A673 (cell line): ENCODE results near the gene CNPPD1. TPM values are rescaled to one million over a fixed set of nuclear protein-coding genes. Genes with fewer than 3 reads are reported as not detected.

Experiments used
- BruUV-seq: library from RNA; stranded (reverse); fragments of 400-500 nt; replicated peaks from 2 replicates; lab custom pipeline; 2021; lab: Mats Ljungman, UMichigan
- CTCF ChIA-PET: fragments of 300-600 bp; sonication (Branson Sonifier 250); formaldehyde crosslinking; loops from one replicate; lab custom pipeline; 2022; ENCODE audit warnings: antibody characterized with exemption; lab: Charles Lee
- POLR2A ChIA-PET: fragments of 300-600 bp; sonication (Branson Sonifier 250); formaldehyde crosslinking; loops from one replicate; lab custom pipeline; 2022; ENCODE audit warnings: antibody characterized with exemption; ENCODE audit not compliant: low non-redundant PET; lab: Charles Lee
- DNase-seq: peaks from one replicate; pipeline ENCODE4 v3.0.0-alpha.2; 2015; ENCODE audit warnings: low spot score
- H3K27ac ChIP-seq: fragments of 200-600 bp; sonication (generic); 2 replicates; pipeline ENCODE4 v1.5.1; 2016; ENCODE audit warnings: mixed run types, low read depth, mild to moderate bottlenecking, mixed read lengths, antibody characterized with exemption, low read length; ENCODE audit not compliant: poor library complexity, severe bottlenecking
- H3K27me3 ChIP-seq: fragments of 200-600 bp; sonication (generic); replicated peaks from 2 replicates; pipeline ENCODE4 v1.6.1; 2017; ENCODE audit warnings: mixed run types, low read depth, mild to moderate bottlenecking, mixed read lengths, antibody characterized with exemption, low read length; ENCODE audit not compliant: insufficient read depth, poor library complexity
- H3K36me3 ChIP-seq: fragments of 200-600 bp; sonication (generic); 2 replicates; pipeline ENCODE4 v1.6.1; 2016; ENCODE audit warnings: mixed run types, mild to moderate bottlenecking, mixed read lengths, antibody characterized with exemption, low read length; ENCODE audit not compliant: insufficient read depth, poor library complexity, severe bottlenecking
- H3K4me1 ChIP-seq: fragments of 200-600 bp; sonication (generic); 2 replicates; pipeline ENCODE4 v1.6.1; 2017; ENCODE audit warnings: mixed run types, mild to moderate bottlenecking, mixed read lengths, antibody characterized with exemption, low read length; ENCODE audit not compliant: insufficient read depth, poor library complexity, severe bottlenecking
- H3K4me3 ChIP-seq: fragments of 200-600 bp; sonication (generic); 2 replicates; pipeline ENCODE4 v1.5.1; 2016; ENCODE audit warnings: low read depth, mixed run types, mild to moderate bottlenecking, mixed read lengths, low read length; ENCODE audit not compliant: poor library complexity, severe bottlenecking
- H3K9me3 ChIP-seq: fragments of 200-600 bp; sonication (generic); 2 replicates; pipeline ENCODE4 v1.6.1; 2016; ENCODE audit warnings: mixed run types, low read depth, mild to moderate bottlenecking, mixed read lengths, antibody characterized with exemption, low read length; ENCODE audit not compliant: poor library complexity, severe bottlenecking
- CTCF ChIP-seq: fragments of 300-800, 200-600 bp; sonication (generic); conservative IDR thresholded peaks from 2 replicates; pipeline ENCODE4 v1.5.1; 2017; ENCODE audit warnings: low read depth, mild to moderate bottlenecking, antibody characterized with exemption, low read length, moderate library complexity, mixed read lengths
- EZH2 ChIP-seq: fragments of 200-600 bp; sonication (generic); IDR thresholded peaks from 2 replicates; pipeline ENCODE4 v1.6.1; 2017; ENCODE audit warnings: borderline replicate concordance, low read depth, mild to moderate bottlenecking, mixed read lengths, antibody characterized with exemption, low read length; ENCODE audit not compliant: poor library complexity, severe bottlenecking
- intact Hi-C: fragments of 100-400 bp; cut with micrococcal nuclease; formaldehyde crosslinking; loops from one replicate; pipeline ENCODE4 v1.10.0; 2022; ENCODE audit not compliant: unreplicated experiment
- total RNA-seq: library from RNA; stranded (reverse); gene quantifications from 2 replicates; pipeline ENCODE4 v1.2.3, GENCODE V29; 2021

Gene CNPPD1
- total RNA-seq, 1 experiment from 2014 or later = 38.0 TPM

- H3K9me3 ChIP-seq = no peaks in the 10 kb centered on the region
- intact Hi-C loops = no loop called here
- BruUV-seq = TSS peak; percentile 84
- H3K36me3 ChIP-seq = peaks cover 29% of the 10 kb centered on the region
- H3K27ac ChIP-seq = peak overlapping the region; percentile 78
- CTCF ChIA-PET = interaction anchor here (0.6 to 0.9 kb wide), 3 partner anchors 31 to 303 kb away, joined by 3 to 4 read pairs (median 4); partner anchors contain the start of gene CNPPD1
- H3K4me3 ChIP-seq = peak overlapping the region; percentile 75
- POLR2A ChIA-PET = interaction anchor here (0.6 kb wide), 1 partner anchor 181 kb away, joined by 3 read pairs; no protein-coding TSS in a partner anchor
- no peaks in the 10 kb centered on the region for H3K27me3 ChIP-seq
- DNase-seq = no peak
- peaks cover 15% of the 10 kb centered on the region for H3K4me1 ChIP-seq
- no peak for TF ChIP-seq EZH2
- no peak for TF ChIP-seq CTCF
Measured at GRCh38 chr2:219207134-219207883, 30.6 kb upstream of the CNPPD1 start.

DNA sequence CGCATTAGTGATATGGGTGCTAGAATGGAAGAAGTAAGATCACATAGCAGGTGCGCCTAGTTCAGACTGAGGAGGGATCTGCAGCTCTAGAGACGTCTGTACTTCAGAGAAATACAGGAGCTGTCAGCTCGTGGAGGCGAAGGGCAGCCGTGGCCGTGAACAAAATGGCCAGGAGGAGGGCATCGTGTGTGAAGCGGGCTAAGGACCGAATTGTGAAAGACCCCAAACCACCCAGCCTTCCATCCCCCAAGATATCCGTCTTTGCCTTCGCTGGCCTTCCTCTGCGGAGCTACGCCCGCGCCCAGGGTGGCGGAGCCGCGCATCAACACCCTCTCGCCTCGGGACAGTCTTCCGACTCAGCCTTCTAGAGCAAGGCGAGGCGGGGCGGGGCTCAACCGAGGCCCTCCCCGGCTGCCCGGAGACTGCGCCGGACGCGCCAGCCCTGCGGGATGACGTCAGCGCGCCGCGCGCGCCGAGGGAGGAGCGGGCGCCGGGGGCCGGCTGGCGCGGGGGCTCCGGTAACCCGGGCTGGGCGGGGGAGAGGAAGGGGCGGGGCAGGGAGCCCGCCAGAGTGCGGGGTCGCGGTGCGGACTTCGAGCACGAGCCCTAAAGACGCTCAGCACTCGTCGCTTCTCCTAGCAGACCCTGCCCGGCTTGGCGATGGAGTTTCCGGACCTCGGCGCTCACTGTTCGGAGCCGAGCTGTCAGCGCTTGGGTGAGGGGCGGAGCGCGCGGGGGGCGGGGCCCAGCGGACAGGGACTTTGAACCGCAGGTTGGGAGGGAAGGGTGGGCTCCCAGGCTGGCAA is 29.8 kb upstream of the CNPPD1 start, which contains the start of gene ZFAND2B:
TSS of gene ZFAND2B (plus strand) at position 455 of the 806 bp plus-strand sequence. CDS start at position 661, 206 bp downstream.
- peaks cover 15% of the 10 kb centered on the region for H3K4me1 ChIP-seq
- TF ChIP-seq EZH2 (no peak), CTCF (no peak)
- DNase-seq = peak; percentile 96
- ChIA-PET POLR2A (interaction anchor here (0.6 kb wide), 1 partner anchor 33 kb away, joined by 3 read pairs; no protein-coding TSS in a partner anchor), CTCF (interaction anchor here (0.6 to 0.9 kb wide), 4 partner anchors 31 to 303 kb away, joined by 3 to 4 read pairs (median 4); partner anchors contain the start of gene CNPPD1)
- H3K36me3 ChIP-seq = peaks cover 29% of the 10 kb centered on the region
- peak within 1 kb of the TSS; percentile 75 for H3K4me3 ChIP-seq
- H3K27ac ChIP-seq = peak within 1 kb of the TSS; percentile 78
- H3K27me3 ChIP-seq = no peaks in the 10 kb centered on the region
- BruUV-seq = no TSS peak
- H3K9me3 ChIP-seq = no peaks in the 10 kb centered on the region
- intact Hi-C loops = no loop called here

DNA sequence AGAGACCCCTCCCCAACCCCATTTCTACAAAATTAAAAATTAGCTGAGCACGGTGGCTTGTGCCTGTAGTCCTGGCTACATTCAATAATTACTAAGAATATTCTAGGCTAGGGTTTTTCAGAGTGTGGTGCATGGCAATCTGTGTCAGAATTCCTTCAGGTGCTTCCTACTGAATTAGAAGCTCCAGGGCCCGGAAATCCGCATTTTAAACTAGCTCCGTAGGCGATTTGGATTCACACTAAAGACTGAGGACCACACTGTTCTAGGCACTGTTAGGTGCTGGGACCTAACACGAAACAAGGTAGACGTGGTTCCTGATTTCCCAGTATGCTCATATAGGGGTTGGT is 29.2 kb upstream of the CNPPD1 start:
- H3K27ac ChIP-seq = peak overlapping the region; percentile 78
- POLR2A ChIA-PET = interaction anchor here (0.6 kb wide), 1 partner anchor 32 kb away, joined by 3 read pairs; no protein-coding TSS in a partner anchor
- H3K36me3 ChIP-seq = peaks cover 24% of the 10 kb centered on the region
- CTCF ChIA-PET = interaction anchor here (0.9 kb wide), 1 partner anchor 39 kb away, joined by 3 read pairs; no protein-coding TSS in a partner anchor
- no TSS peak for BruUV-seq
- intact Hi-C loops = no loop called here
- H3K4me1 ChIP-seq = peaks cover 15% of the 10 kb centered on the region
- H3K4me3 ChIP-seq = peak overlapping the region; percentile 75
- no peaks in the 10 kb centered on the region for H3K9me3 ChIP-seq
- DNase-seq = no peak
- H3K27me3 ChIP-seq = no peaks in the 10 kb centered on the region
- TF ChIP-seq CTCF (no peak), EZH2 (no peak)
